ENCODE data around the gene WDR33. TPM values are rescaled to one million over a fixed set of nuclear protein-coding genes. Genes with fewer than 3 reads are reported as not detected.

The WDR33 gene
- total and polyA plus RNA-seq, 2 donors from 2014 or later: 19.8 to 60.2 TPM

GRCh38 chr2:127670055-127670956 lies 140.7 kb downstream of the WDR33 start:
- Histone ChIP-seq H3K4me1 (ENCODE audit: control insufficient read depth in 2 of 3, insufficient read depth in 2 of 3, low read depth in 1 of 3, low read length in 3 of 3) (peaks cover 0 to 8% (median 0%) of the 10 kb centered on the region in 3 donors), H3K27me3 (ENCODE audit: control insufficient read depth, insufficient read depth, low read length) (no peaks in the 10 kb centered on the region), H3K4me3 (ENCODE audit: low read length in 3 of 3) (no peak overlapping the region), H3K27ac (ENCODE audit: low read depth in 2 of 2, low read length in 2 of 2) (no peak overlapping the region), H3K9me3 (ENCODE audit: control insufficient read depth in 2 of 3, insufficient read depth in 1 of 3, low read length in 3 of 3) (no peaks in the 10 kb centered on the region), H3K36me3 (ENCODE audit: control insufficient read depth in 2 of 3, insufficient read depth in 3 of 3, low read length in 3 of 3) (no peaks in the 10 kb centered on the region), H3K9ac (ENCODE audit: low read length in 3 of 3) (no peak overlapping the region)
- DNase-seq (no peak), FAIRE-seq (no peak)
- no peak for TF ChIP-seq CTCF (IDR thresholded peaks at IDR 0.05; ENCODE audit: borderline replicate concordance, extremely low read depth, insufficient read depth)
- intact Hi-C loops (cut with DNase I): no loop called here

GRCh38 chr2:127669056-127669455 lies 141.9 kb downstream of the WDR33 start:
- H3K27ac ChIP-seq (ENCODE audit: low read depth in 2 of 2, low read length in 2 of 2): no peak overlapping the region
- H3K27me3 ChIP-seq (ENCODE audit: control insufficient read depth, insufficient read depth, low read length): no peaks in the 10 kb centered on the region
- DNase-seq (no peak), FAIRE-seq (no peak)
- H3K36me3 ChIP-seq (ENCODE audit: control insufficient read depth in 2 of 3, insufficient read depth in 3 of 3, low read length in 3 of 3): no peaks in the 10 kb centered on the region
- no peak overlapping the region for H3K9ac ChIP-seq (ENCODE audit: low read length in 3 of 3)
- intact Hi-C loops (cut with DNase I): no loop called here
- H3K4me3 ChIP-seq (ENCODE audit: low read length in 3 of 3): no peak overlapping the region
- peaks cover 0 to 6% (median 0%) of the 10 kb centered on the region in 3 donors for H3K4me1 ChIP-seq (ENCODE audit: control insufficient read depth in 2 of 3, insufficient read depth in 2 of 3, low read depth in 1 of 3, low read length in 3 of 3)
- no peaks in the 10 kb centered on the region for H3K9me3 ChIP-seq (ENCODE audit: control insufficient read depth in 2 of 3, insufficient read depth in 1 of 3, low read length in 3 of 3)
- TF ChIP-seq CTCF (IDR thresholded peaks at IDR 0.05; ENCODE audit: borderline replicate concordance, extremely low read depth, insufficient read depth): no peak

GRCh38 chr2:127665267-127665893 lies 145.6 kb downstream of the WDR33 start:
- FAIRE-seq: no peak

More at GRCh38 chr2:127665267-127665893, 145.6 kb downstream of the WDR33 start:
- Histone ChIP-seq H3K36me3 (ENCODE audit: control insufficient read depth in 2 of 3, insufficient read depth in 3 of 3, low read length in 3 of 3) (no peaks in the 10 kb centered on the region), H3K4me3 (ENCODE audit: low read length in 3 of 3) (no peak overlapping the region), H3K9ac (ENCODE audit: low read length in 3 of 3) (no peak overlapping the region), H3K27me3 (ENCODE audit: control insufficient read depth, insufficient read depth, low read length) (peaks cover 2% of the 10 kb centered on the region), H3K9me3 (ENCODE audit: control insufficient read depth in 2 of 3, insufficient read depth in 1 of 3, low read length in 3 of 3) (no peaks in the 10 kb centered on the region), H3K4me1 (ENCODE audit: control insufficient read depth in 2 of 3, insufficient read depth in 2 of 3, low read depth in 1 of 3, low read length in 3 of 3) (peaks cover 0 to 19% (median 0%) of the 10 kb centered on the region in 3 donors), H3K27ac (ENCODE audit: low read depth in 2 of 2, low read length in 2 of 2) (no peak overlapping the region)
- no peak for TF ChIP-seq CTCF (IDR thresholded peaks at IDR 0.05; ENCODE audit: borderline replicate concordance, extremely low read depth, insufficient read depth)
- intact Hi-C loops (cut with DNase I): no loop called here
- no peak for DNase-seq
